HUES48 (cell line): ENCODE results near the gene NME4.

Experiments used
- H3K27ac ChIP-seq: one replicate; pipeline ENCODE4 v1.7.0; 2013; ENCODE audit warnings: low read depth, low read length, inconsistent platforms
- H3K27me3 ChIP-seq: 2 replicates; pipeline ENCODE4 v1.6.1; 2013; ENCODE audit warnings: mild to moderate bottlenecking, low read length; ENCODE audit not compliant: control insufficient read depth, insufficient read depth
- H3K36me3 ChIP-seq: 2 replicates; pipeline ENCODE4 v1.6.1; 2013; ENCODE audit warnings: low read length; ENCODE audit not compliant: control insufficient read depth, insufficient read depth
- H3K4me1 ChIP-seq: 2 replicates; pipeline ENCODE4 v1.6.1; 2013; ENCODE audit warnings: mild to moderate bottlenecking, low read length; ENCODE audit not compliant: control insufficient read depth, insufficient read depth
- H3K4me3 ChIP-seq: 2 replicates; pipeline ENCODE4 v1.5.1; 2013; ENCODE audit warnings: mild to moderate bottlenecking, low read depth, low read length
- H3K9ac ChIP-seq: 2 replicates; pipeline ENCODE4 v1.6.1; 2013; ENCODE audit warnings: mild to moderate bottlenecking, low read depth, low read length, moderate library complexity
- H3K9me3 ChIP-seq: 2 replicates; pipeline ENCODE4 v1.6.1; 2013; ENCODE audit warnings: low read length; ENCODE audit not compliant: control insufficient read depth, insufficient read depth

NME4 gene

GRCh38 chr16:364595-365491, 32.2 kb upstream of the NME4 start:
- Histone ChIP-seq H3K4me3 (no peak overlapping the region), H3K4me1 (0 out of 2 replicates have a peak, but pooled peaks cover 3% of the 10 kb centered on the region), H3K9me3 (no peaks in the 10 kb centered on the region), H3K9ac (no peak overlapping the region), H3K36me3 (peaks cover 32% of the 10 kb centered on the region), H3K27ac (no peak overlapping the region), H3K27me3 (no peaks in the 10 kb centered on the region)

GRCh38 chr16:366476-366875, 30.5 kb upstream of the NME4 start:
- H3K27me3 ChIP-seq, result no peaks in the 10 kb centered on the region
- peaks cover 34% of the 10 kb centered on the region for H3K36me3 ChIP-seq
- H3K9ac ChIP-seq, result no peak overlapping the region
- 0 out of 2 replicates have a peak, but pooled peaks cover 3% of the 10 kb centered on the region for H3K4me1 ChIP-seq
- H3K4me3 ChIP-seq, result no peak overlapping the region
- no peak overlapping the region for H3K27ac ChIP-seq
- H3K9me3 ChIP-seq, result no peaks in the 10 kb centered on the region

- no peak overlapping the region for H3K9ac ChIP-seq
- H3K36me3 ChIP-seq, result peaks cover 44% of the 10 kb centered on the region
- 0 out of 2 replicates have a peak, but pooled peaks cover 3% of the 10 kb centered on the region for H3K4me1 ChIP-seq
These were observed 29.6 kb upstream of the NME4 start for GRCh38 chr16:367333-367903.

GRCh38 chr16:368388-369158, 28.4 kb upstream of the NME4 start:
- H3K27ac ChIP-seq, result no peak overlapping the region
- no peak overlapping the region for H3K9ac ChIP-seq
- H3K4me3 ChIP-seq, result no peak overlapping the region

More at GRCh38 chr16:367333-367903, 29.6 kb upstream of the NME4 start:
- no peaks in the 10 kb centered on the region for H3K9me3 ChIP-seq
- H3K4me3 ChIP-seq, result no peak overlapping the region
- H3K27ac ChIP-seq, result no peak overlapping the region
- H3K27me3 ChIP-seq, result no peaks in the 10 kb centered on the region

GRCh38 chr16:369275-369865, 27.6 kb upstream of the NME4 start:
- H3K9ac ChIP-seq, result 0 out of 2 replicates have a peak overlapping the region, but pooled peaks have one; percentile 21
- no peaks in the 10 kb centered on the region for H3K27me3 ChIP-seq
- peak overlapping the region; percentile 77 for H3K4me3 ChIP-seq
- peaks cover 63% of the 10 kb centered on the region for H3K36me3 ChIP-seq
- H3K9me3 ChIP-seq, result no peaks in the 10 kb centered on the region
- 0 out of 2 replicates have a peak, but pooled peaks cover 3% of the 10 kb centered on the region for H3K4me1 ChIP-seq
- no peak overlapping the region for H3K27ac ChIP-seq

More at GRCh38 chr16:368388-369158, 28.4 kb upstream of the NME4 start:
- H3K27me3 ChIP-seq, result no peaks in the 10 kb centered on the region
- H3K4me1 ChIP-seq, result 0 out of 2 replicates have a peak, but pooled peaks cover 3% of the 10 kb centered on the region
- no peaks in the 10 kb centered on the region for H3K9me3 ChIP-seq
- peaks cover 55% of the 10 kb centered on the region for H3K36me3 ChIP-seq

GRCh38 chr16:369866-370436, 27.0 kb upstream of the NME4 start:
- Histone ChIP-seq H3K27ac (no peak overlapping the region), H3K9me3 (no peaks in the 10 kb centered on the region), H3K36me3 (peaks cover 68% of the 10 kb centered on the region), H3K4me3 (peak overlapping the region; percentile 77), H3K4me1 (0 out of 2 replicates have a peak, but pooled peaks cover 3% of the 10 kb centered on the region), H3K9ac (0 out of 2 replicates have a peak overlapping the region, but pooled peaks have one; percentile 21), H3K27me3 (no peaks in the 10 kb centered on the region)

- Histone ChIP-seq H3K9me3 (no peaks in the 10 kb centered on the region), H3K27ac (peak within 1 kb of the TSS; percentile 66), H3K36me3 (peaks cover 72% of the 10 kb centered on the region), H3K27me3 (no peaks in the 10 kb centered on the region), H3K4me3 (peak within 1 kb of the TSS; percentile 77), H3K9ac (0 out of 2 replicates have a peak within 1 kb of the TSS, but pooled peaks have one; percentile 21), H3K4me1 (0 out of 2 replicates have a peak, but pooled peaks cover 3% of the 10 kb centered on the region)
These were observed 26.6 kb upstream of the NME4 start, which contains the start of gene MRPL28 for GRCh38 chr16:370443-370842. TSS of gene MRPL28 (minus strand) at chr16:370538. CDS start at chr16:370218, 320 bp downstream.

- Histone ChIP-seq H3K4me3 (peak overlapping the region; percentile 44), H3K4me1 (0 out of 2 replicates have a peak, but pooled peaks cover 3% of the 10 kb centered on the region), H3K27me3 (no peaks in the 10 kb centered on the region), H3K9me3 (no peaks in the 10 kb centered on the region), H3K27ac (peak overlapping the region; percentile 66), H3K36me3 (peaks cover 76% of the 10 kb centered on the region), H3K9ac (no peak overlapping the region)
These were observed 26.0 kb upstream of the NME4 start for GRCh38 chr16:370979-371514.

GRCh38 chr16:371515-372301, 25.3 kb upstream of the NME4 start:
- H3K9ac ChIP-seq, result no peak overlapping the region
- no peaks in the 10 kb centered on the region for H3K9me3 ChIP-seq
- H3K27me3 ChIP-seq, result no peaks in the 10 kb centered on the region
- H3K36me3 ChIP-seq, result peaks cover 76% of the 10 kb centered on the region
- H3K27ac ChIP-seq, result no peak overlapping the region
- H3K4me1 ChIP-seq, result 0 out of 2 replicates have a peak, but pooled peaks cover 3% of the 10 kb centered on the region
- no peak overlapping the region for H3K4me3 ChIP-seq
